OCI-LY1 (cell line): Measurements from ENCODE around the gene NBEA.

Source experiments
- H2AFZ ChIP-seq: fragments of 200-600 bp; sonication (generic), shearing (Covaris generic); 2 replicates; pipeline ENCODE4 v1.6.0; 2014; ENCODE audit warnings: antibody characterized with exemption, mild to moderate bottlenecking, low read length
- H3F3A ChIP-seq: fragments of 200-600 bp; sonication (generic), shearing (Covaris generic); 2 replicates; pipeline ENCODE4 v1.6.0; 2014; ENCODE audit warnings: mild to moderate bottlenecking, antibody characterized with exemption, low read length, moderate library complexity; ENCODE audit not compliant: insufficient read depth
- H3K27ac ChIP-seq: fragments of 200-600 bp; sonication (generic); 2 replicates; pipeline ENCODE4 v1.5.1; 2014; ENCODE audit warnings: low read length, mixed run types, mild to moderate bottlenecking, low read depth; ENCODE audit not compliant: poor library complexity, severe bottlenecking
- H3K27me3 ChIP-seq: fragments of 200-600 bp; sonication (generic); 2 replicates; pipeline ENCODE4 v1.6.0; 2014; ENCODE audit warnings: antibody characterized with exemption, mild to moderate bottlenecking, low read length, moderate library complexity; ENCODE audit not compliant: insufficient read depth
- H3K36me3 ChIP-seq: fragments of 200-600 bp; sonication (generic); 2 replicates; pipeline ENCODE4 v1.6.1; 2014; ENCODE audit warnings: mild to moderate bottlenecking, antibody characterized with exemption, low read length, moderate library complexity, mixed read lengths; ENCODE audit not compliant: insufficient read depth
- H3K4me1 ChIP-seq: fragments of 200-600 bp; sonication (generic); 2 replicates; pipeline ENCODE4 v1.5.1; 2014; ENCODE audit warnings: mild to moderate bottlenecking, low read length, moderate library complexity; ENCODE audit not compliant: insufficient read depth, severe bottlenecking
- H3K4me2 ChIP-seq: fragments of 200-600 bp; sonication (generic), shearing (Covaris generic); 2 replicates; pipeline ENCODE4 v1.6.1; 2014; ENCODE audit warnings: low read length
- H3K4me3 ChIP-seq: fragments of 200-600 bp; sonication (generic); 2 replicates; pipeline ENCODE4 v1.5.1; 2014; ENCODE audit warnings: low read length, low read depth, mild to moderate bottlenecking, mixed read lengths; ENCODE audit not compliant: poor library complexity, severe bottlenecking
- H3K79me2 ChIP-seq: fragments of 200-600 bp; shearing (Covaris generic); 2 replicates; pipeline ENCODE4 v1.6.1; 2016; ENCODE audit warnings: mixed run types, low read length, mixed read lengths; ENCODE audit not compliant: insufficient read depth
- H3K9ac ChIP-seq: fragments of 200-600 bp; sonication (generic), shearing (Covaris generic); 2 replicates; pipeline ENCODE4 v1.6.1; 2014; ENCODE audit warnings: mild to moderate bottlenecking, low read length, mixed read lengths
- H3K9me2 ChIP-seq: fragments of 200-600 bp; sonication (generic), shearing (Covaris generic); 2 replicates; pipeline ENCODE4 v1.6.1; 2014; ENCODE audit warnings: low read depth, mild to moderate bottlenecking, low read length, mixed read lengths
- H3K9me3 ChIP-seq: fragments of 200-600 bp; shearing (Covaris generic); 2 replicates; pipeline ENCODE4 v1.6.1; 2014; ENCODE audit warnings: low read length, mixed read lengths
- H4K20me1 ChIP-seq: fragments of 200-600 bp; sonication (generic), shearing (Covaris generic); 2 replicates; pipeline ENCODE4 v1.6.0; 2016; ENCODE audit warnings: mild to moderate bottlenecking, low read length; ENCODE audit not compliant: insufficient read depth
- EZH2 ChIP-seq: fragments of 200-600 bp; sonication (generic), shearing (Covaris generic); IDR thresholded peaks from 2 replicates; pipeline ENCODE4 v1.8.0; 2017; ENCODE audit warnings: borderline replicate concordance, mixed run types, mild to moderate bottlenecking, antibody characterized with exemption, low read length, moderate library complexity, mixed read lengths
- TF ChIP-seq, protein P1 (sequence below): fragments of 200-600 bp; sonication (generic), shearing (Covaris generic); IDR thresholded peaks from 2 replicates; pipeline ENCODE4 v1.5.1; 2017; ENCODE audit warnings: mild to moderate bottlenecking, antibody characterized with exemption, low read length, moderate library complexity, mixed read lengths

NBEA gene

DNA sequence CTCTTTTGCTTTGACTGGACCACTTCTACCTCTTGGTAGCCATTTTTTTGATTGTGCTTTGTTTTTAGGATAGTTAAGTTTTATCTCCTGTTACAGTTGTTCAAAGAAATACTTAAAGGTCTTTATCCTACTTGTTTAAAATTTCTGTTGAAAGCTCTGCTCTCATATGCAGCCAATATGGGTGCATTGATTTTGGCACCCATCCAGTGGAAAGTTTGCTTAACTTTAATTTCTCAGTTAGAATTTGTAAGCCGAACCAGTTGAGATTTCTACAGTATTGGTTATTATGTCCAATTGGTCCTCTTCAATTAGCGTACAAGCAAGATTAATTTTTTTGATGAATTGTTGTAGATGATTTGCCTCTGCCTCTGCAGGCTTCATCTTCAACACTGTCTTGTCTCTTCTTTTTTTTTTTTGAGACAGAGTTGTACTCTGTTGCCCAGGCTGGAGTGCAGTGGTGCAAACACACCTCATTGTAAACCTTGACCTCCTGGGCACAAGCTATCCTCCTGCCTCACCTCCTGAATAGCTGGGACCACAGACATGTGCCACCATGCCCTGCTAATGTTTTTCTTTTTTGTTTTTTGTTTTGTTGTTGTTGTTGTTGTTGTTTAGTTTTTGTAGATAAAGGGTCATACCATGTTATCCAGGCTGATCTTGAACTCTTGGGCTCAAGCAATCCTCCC lies 469.1 kb downstream of the NBEA start:
- Histone ChIP-seq H3K4me2 (no peak overlapping the region), H3K9me2 (no peaks in the 10 kb centered on the region), H4K20me1 (no peaks in the 10 kb centered on the region), H2AFZ (no peak overlapping the region), H3K9ac (no peak overlapping the region), H3K27ac (no peak overlapping the region), H3K27me3 (no peaks in the 10 kb centered on the region), H3K4me1 (no peaks in the 10 kb centered on the region), H3K9me3 (no peaks in the 10 kb centered on the region), H3K79me2 (no peaks in the 10 kb centered on the region), H3K36me3 (no peaks in the 10 kb centered on the region), H3F3A (no peaks in the 10 kb centered on the region), H3K4me3 (no peak overlapping the region)
- TF ChIP-seq, protein P1, sequence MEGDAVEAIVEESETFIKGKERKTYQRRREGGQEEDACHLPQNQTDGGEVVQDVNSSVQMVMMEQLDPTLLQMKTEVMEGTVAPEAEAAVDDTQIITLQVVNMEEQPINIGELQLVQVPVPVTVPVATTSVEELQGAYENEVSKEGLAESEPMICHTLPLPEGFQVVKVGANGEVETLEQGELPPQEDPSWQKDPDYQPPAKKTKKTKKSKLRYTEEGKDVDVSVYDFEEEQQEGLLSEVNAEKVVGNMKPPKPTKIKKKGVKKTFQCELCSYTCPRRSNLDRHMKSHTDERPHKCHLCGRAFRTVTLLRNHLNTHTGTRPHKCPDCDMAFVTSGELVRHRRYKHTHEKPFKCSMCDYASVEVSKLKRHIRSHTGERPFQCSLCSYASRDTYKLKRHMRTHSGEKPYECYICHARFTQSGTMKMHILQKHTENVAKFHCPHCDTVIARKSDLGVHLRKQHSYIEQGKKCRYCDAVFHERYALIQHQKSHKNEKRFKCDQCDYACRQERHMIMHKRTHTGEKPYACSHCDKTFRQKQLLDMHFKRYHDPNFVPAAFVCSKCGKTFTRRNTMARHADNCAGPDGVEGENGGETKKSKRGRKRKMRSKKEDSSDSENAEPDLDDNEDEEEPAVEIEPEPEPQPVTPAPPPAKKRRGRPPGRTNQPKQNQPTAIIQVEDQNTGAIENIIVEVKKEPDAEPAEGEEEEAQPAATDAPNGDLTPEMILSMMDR, result no peak
- TF ChIP-seq EZH2, result no peak

DNA sequence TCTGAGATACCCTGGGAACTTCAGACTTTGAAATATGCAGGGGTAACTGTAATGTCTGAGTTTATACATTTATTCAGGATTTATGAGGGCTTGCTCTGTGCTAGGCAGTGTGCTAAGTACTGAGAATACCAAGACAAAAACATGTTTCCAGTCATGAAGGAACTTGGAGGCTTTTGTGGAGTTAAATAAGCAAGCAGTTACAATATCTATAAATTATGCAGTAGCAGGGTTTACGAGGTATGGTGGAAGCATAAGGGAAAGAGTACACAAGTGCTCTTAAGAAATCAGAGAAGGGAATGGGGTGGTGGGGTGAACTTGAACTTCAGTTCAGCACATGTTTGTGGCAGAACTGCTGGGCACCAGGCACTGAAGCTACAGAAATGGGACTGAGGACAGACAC lies 506.4 kb downstream of the NBEA start:
- no peak overlapping the region for H3K27ac ChIP-seq
- H3K9me2 ChIP-seq, result no peaks in the 10 kb centered on the region
- no peak overlapping the region for H2AFZ ChIP-seq
- TF ChIP-seq, protein P1, result no peak
- no peak for TF ChIP-seq EZH2
- no peaks in the 10 kb centered on the region for H3F3A ChIP-seq
- no peaks in the 10 kb centered on the region for H3K36me3 ChIP-seq
- H3K9me3 ChIP-seq, result no peaks in the 10 kb centered on the region
- H3K4me1 ChIP-seq, result no peaks in the 10 kb centered on the region
- no peaks in the 10 kb centered on the region for H3K79me2 ChIP-seq
- no peak overlapping the region for H3K4me3 ChIP-seq
- H3K27me3 ChIP-seq, result no peaks in the 10 kb centered on the region
- H3K4me2 ChIP-seq, result no peak overlapping the region
- no peak overlapping the region for H3K9ac ChIP-seq
- H4K20me1 ChIP-seq, result no peaks in the 10 kb centered on the region

DNA sequence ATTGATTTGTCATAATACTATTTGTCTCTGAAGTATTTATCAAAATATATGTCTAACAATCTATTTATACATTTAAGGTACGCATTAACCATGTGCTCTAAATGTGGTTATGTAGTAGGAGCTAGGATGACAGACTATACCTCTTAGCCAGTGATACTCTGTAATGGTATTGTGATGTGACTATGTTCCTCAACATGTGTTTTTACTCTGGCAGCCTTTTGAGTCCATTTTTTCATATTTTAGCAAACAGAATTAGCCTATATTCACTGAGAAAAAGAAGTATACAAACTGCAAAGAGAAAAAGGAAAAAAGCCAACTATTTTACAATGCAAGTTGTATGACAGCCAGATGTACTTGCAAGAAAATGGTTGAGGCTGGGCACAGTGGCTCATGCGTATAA lies 507.8 kb downstream of the NBEA start:
- no peaks in the 10 kb centered on the region for H3K79me2 ChIP-seq
- H3K4me2 ChIP-seq, result no peak overlapping the region
- no peak overlapping the region for H3K4me3 ChIP-seq
- no peak overlapping the region for H3K9ac ChIP-seq
- H3K27ac ChIP-seq, result no peak overlapping the region
- H3K4me1 ChIP-seq, result no peaks in the 10 kb centered on the region
- no peaks in the 10 kb centered on the region for H3K36me3 ChIP-seq
- H4K20me1 ChIP-seq, result no peaks in the 10 kb centered on the region
- no peaks in the 10 kb centered on the region for H3F3A ChIP-seq
- no peaks in the 10 kb centered on the region for H3K9me3 ChIP-seq
- no peaks in the 10 kb centered on the region for H3K9me2 ChIP-seq
- no peak for TF ChIP-seq EZH2
- TF ChIP-seq, protein P1, result no peak
- no peak overlapping the region for H2AFZ ChIP-seq
- no peaks in the 10 kb centered on the region for H3K27me3 ChIP-seq
